Posterior cingulate gyrus (tissue), 11 donors: ENCODE results near the gene MCF2L.
"Not testable (repeated sequence)": the region's sequence is repeated elsewhere in the genome, so short reads cannot be mapped to it uniquely, and the experiment has no call there.

ENCODE experiments used
- DNase-seq, 10 donors: peaks; one replicate each; pipeline versions ENCODE4 v3.0.0 to v3.0.0-alpha.2; 2020 to 2021; ENCODE audit warnings: mixed read lengths in 3 of 10
- intact Hi-C: fragments of 100-400 bp; cut with DNase I; formaldehyde crosslinking; loops from one replicate; pipeline ENCODE4 v1.15.1; 2023

MCF2L gene

GRCh38 chr13:113057084-113057483 lies 88.1 kb downstream of the MCF2L start:
- DNase-seq: peak in 4 of 10 donors; percentile 5 to 38 (median 26)
- intact Hi-C loops: no loop called here

- intact Hi-C loops: not testable (repeated sequence)
- peak in 2 of 10 donors; percentile 24 to 26 for DNase-seq
Measured at GRCh38 chr13:113057559-113057958, 88.5 kb downstream of the MCF2L start.

- intact Hi-C loops: no loop called here
- DNase-seq: peak in 6 of 10 donors; percentile 6 to 59 (median 31)
Measured at GRCh38 chr13:113058129-113058987, 89.3 kb downstream of the MCF2L start.

- peak in 7 of 10 donors; percentile 6 to 82 (median 16) for DNase-seq
- intact Hi-C loops: no loop called here
Measured at GRCh38 chr13:113058988-113059850, 90.2 kb downstream of the MCF2L start.

GRCh38 chr13:113059891-113060290 lies 90.9 kb downstream of the MCF2L start:
- peak in 7 of 10 donors; percentile 7 to 78 (median 21) for DNase-seq
- intact Hi-C loops: no loop called here

- intact Hi-C loops: no loop called here
Measured at GRCh38 chr13:113060557-113061270, 91.7 kb downstream of the MCF2L start.

GRCh38 chr13:113061271-113061625 lies 92.2 kb downstream of the MCF2L start:
- DNase-seq: peak in 7 of 10 donors; percentile 21 to 89 (median 75)
- intact Hi-C loops: no loop called here

More at GRCh38 chr13:113060557-113061270, 91.7 kb downstream of the MCF2L start:
- DNase-seq: peak in 7 of 10 donors; percentile 7 to 82 (median 34)

GRCh38 chr13:113061796-113062425 lies 92.9 kb downstream of the MCF2L start:
- DNase-seq: peak in 7 of 10 donors; percentile 16 to 89 (median 72)
- intact Hi-C loops: no loop called here

- DNase-seq: peak in 4 of 10 donors; percentile 6 to 72 (median 20)
- intact Hi-C loops: no loop called here
Measured at GRCh38 chr13:113062691-113063090, 93.7 kb downstream of the MCF2L start.

- DNase-seq: peak in 4 of 10 donors; percentile 14 to 90 (median 78)
- intact Hi-C loops: no loop called here
Measured at GRCh38 chr13:113063091-113063491, 94.1 kb downstream of the MCF2L start.

- intact Hi-C loops: no loop called here
- DNase-seq: peak in 5 of 10 donors; percentile 18 to 80 (median 66)
Measured at GRCh38 chr13:113064000-113064533, 95.1 kb downstream of the MCF2L start.

- peak in 4 of 10 donors; percentile 8 to 73 (median 72) for DNase-seq
- intact Hi-C loops: no loop called here
Measured at GRCh38 chr13:113064534-113065405, 95.8 kb downstream of the MCF2L start.

- peak in 2 of 10 donors; percentile 86 to 88 for DNase-seq
- intact Hi-C loops: no loop called here
Measured at GRCh38 chr13:113065406-113066141, 96.6 kb downstream of the MCF2L start.

- DNase-seq: peak in 2 of 10 donors; percentile 37 to 74
- intact Hi-C loops: no loop called here
Measured at GRCh38 chr13:113066142-113066455, 97.1 kb downstream of the MCF2L start.

GRCh38 chr13:113066746-113067145 lies 97.7 kb downstream of the MCF2L start:
- peak in 2 of 10 donors; percentile 75 to 79 for DNase-seq
- intact Hi-C loops: no loop called here

GRCh38 chr13:113069861-113070805 lies 101.1 kb downstream of the MCF2L start:
- DNase-seq: peak in 2 of 10 donors; percentile 86 to 91
- intact Hi-C loops: no loop called here

- intact Hi-C loops: no loop called here
- DNase-seq: no peak
Measured at GRCh38 chr13:113070855-113071254, 101.8 kb downstream of the MCF2L start.
